Ascending aorta (tissue), 2 donors: Measurements from ENCODE around the gene SHOC2. TPM values are rescaled to one million over a fixed set of nuclear protein-coding genes. Genes with fewer than 3 reads are reported as not detected.

Source experiments
- DNase-seq, 2 donors: peaks; one replicate each; pipeline ENCODE4 v3.0.0-alpha.2; 2019; ENCODE audit warnings: low spot score in 2 of 2
- H3K27ac ChIP-seq, 2 donors: fragments of 200-600 bp; sonication (generic); one replicate each; pipeline ENCODE4 v1.5.1; 2016 to 2017; ENCODE audit warnings: mild to moderate bottlenecking in 1 of 2
- H3K27me3 ChIP-seq: fragments of 200-600 bp; sonication (generic); one replicate; pipeline ENCODE4 v1.5.1; 2017
- H3K36me3 ChIP-seq, 2 donors: fragments of 200-600 bp; sonication (generic); one replicate each; pipeline ENCODE4 v1.5.1; 2016
- H3K4me1 ChIP-seq, 2 donors: fragments of 200-600 bp; sonication (generic); one replicate each; pipeline ENCODE4 v1.5.1; 2016 to 2017; ENCODE audit warnings: mild to moderate bottlenecking in 1 of 2
- H3K4me3 ChIP-seq, 2 donors: fragments of 200-600 bp; sonication (generic); one replicate each; pipeline ENCODE4 v1.5.1; 2016 to 2017; ENCODE audit warnings: mild to moderate bottlenecking in 1 of 2
- H3K9me3 ChIP-seq, 2 donors: fragments of 200-600 bp; sonication (generic); one replicate each; pipeline ENCODE4 v1.5.1; 2016
- intact Hi-C: fragments of 100-400 bp; cut with DNase I; formaldehyde crosslinking; loops from one replicate; pipeline ENCODE4 v1.15.1; 2023
- total RNA-seq: library from RNA; depleted of rRNA; stranded (reverse); fragments of >200 nt; gene quantifications from one replicate; pipeline ENCODE4 v1.1.0, GENCODE V29; 2016
- TF ChIP-seq, protein P1 (sequence below), 3 experiments: fragments of 200-600 bp in 2 of 3; fragments of 450-650 bp in 1 of 3; sonication (generic) in 2 of 3; IDR thresholded peaks; one replicate each; pipeline ENCODE4 v1.5.1; 2016 to 2019; ENCODE audit warnings: antibody characterized with exemption in 3 of 3, mild to moderate bottlenecking in 1 of 3, moderate library complexity in 1 of 3

The SHOC2 gene
- total RNA-seq, 1 donor from 2014 or later: 49.6 TPM

DNA sequence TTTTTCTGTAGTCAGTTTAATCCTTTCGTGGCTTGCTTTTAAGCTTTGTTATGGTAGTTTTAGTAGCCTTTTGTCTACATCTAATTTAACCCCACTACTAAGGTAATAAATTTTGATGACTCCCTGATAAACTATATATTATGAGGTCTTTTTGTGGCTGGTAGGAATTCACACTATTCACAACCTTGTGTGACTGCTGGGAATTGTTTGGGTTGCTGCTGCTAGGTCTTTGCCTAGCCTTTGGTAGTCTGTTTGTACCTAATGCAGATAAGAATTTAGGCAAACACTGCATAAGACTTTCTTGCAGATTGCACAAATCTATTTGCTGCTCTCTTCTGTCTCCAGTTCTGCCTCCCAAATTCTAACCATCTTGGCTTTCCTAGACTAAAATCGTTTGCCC lies 58.3 kb downstream of the SHOC2 start:
- H3K9me3 ChIP-seq: no peaks in the 10 kb centered on the region
- no peaks in the 10 kb centered on the region for H3K36me3 ChIP-seq
- no peak overlapping the region for H3K27ac ChIP-seq
- intact Hi-C loops: no loop called here
- DNase-seq: no peak
- H3K4me1 ChIP-seq: peaks cover 0 to 3% of the 10 kb centered on the region in 2 donors
- no peak overlapping the region for H3K4me3 ChIP-seq
- TF ChIP-seq, protein P1, sequence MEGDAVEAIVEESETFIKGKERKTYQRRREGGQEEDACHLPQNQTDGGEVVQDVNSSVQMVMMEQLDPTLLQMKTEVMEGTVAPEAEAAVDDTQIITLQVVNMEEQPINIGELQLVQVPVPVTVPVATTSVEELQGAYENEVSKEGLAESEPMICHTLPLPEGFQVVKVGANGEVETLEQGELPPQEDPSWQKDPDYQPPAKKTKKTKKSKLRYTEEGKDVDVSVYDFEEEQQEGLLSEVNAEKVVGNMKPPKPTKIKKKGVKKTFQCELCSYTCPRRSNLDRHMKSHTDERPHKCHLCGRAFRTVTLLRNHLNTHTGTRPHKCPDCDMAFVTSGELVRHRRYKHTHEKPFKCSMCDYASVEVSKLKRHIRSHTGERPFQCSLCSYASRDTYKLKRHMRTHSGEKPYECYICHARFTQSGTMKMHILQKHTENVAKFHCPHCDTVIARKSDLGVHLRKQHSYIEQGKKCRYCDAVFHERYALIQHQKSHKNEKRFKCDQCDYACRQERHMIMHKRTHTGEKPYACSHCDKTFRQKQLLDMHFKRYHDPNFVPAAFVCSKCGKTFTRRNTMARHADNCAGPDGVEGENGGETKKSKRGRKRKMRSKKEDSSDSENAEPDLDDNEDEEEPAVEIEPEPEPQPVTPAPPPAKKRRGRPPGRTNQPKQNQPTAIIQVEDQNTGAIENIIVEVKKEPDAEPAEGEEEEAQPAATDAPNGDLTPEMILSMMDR (IDR thresholded peaks at IDR 0.05): no peak
- no peaks in the 10 kb centered on the region for H3K27me3 ChIP-seq

DNA sequence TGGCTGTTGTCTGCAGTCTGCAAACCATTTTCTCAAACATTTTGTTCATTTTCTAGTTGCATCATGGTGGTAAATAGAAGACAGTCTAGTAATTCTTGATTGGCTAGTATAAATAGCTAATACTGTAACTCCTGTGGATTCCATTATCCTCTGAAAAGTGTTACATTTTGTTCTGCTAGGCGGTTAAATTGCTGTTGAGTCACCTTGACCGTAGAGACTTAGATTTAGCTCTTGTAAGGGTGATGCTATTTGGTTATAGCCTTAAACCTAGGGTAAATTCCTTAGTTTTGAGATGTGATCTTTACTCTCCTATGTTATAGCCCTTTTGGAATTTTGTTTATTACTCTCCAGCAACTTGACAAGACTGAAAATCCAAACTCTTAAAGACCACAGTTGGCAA lies 58.8 kb downstream of the SHOC2 start:
- Histone ChIP-seq H3K27me3 (no peaks in the 10 kb centered on the region), H3K9me3 (no peaks in the 10 kb centered on the region), H3K4me3 (no peak overlapping the region), H3K4me1 (peaks cover 0 to 3% of the 10 kb centered on the region in 2 donors), H3K36me3 (no peaks in the 10 kb centered on the region), H3K27ac (no peak overlapping the region)
- TF ChIP-seq, protein P1 (IDR thresholded peaks at IDR 0.05): no peak
- intact Hi-C loops: no loop called here
- no peak for DNase-seq

DNA sequence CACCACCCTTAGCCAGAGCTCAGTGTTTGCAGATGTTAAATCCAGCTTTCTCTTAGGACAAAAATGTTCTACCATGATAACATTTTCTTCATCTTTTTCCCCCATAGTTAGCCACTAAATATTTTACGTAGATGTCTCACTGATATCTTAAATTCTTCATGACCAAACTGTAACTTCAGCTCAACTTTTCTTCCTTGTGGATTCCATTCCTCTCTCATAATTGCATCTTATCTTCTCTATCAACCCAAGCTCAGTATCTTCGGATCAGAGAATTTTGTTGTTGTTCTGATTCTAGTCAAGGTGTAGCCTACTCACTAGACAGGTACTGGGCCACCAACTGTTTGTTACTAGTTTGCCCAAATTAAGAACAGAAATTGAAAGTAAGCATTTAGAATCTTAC lies 60.2 kb downstream of the SHOC2 start:
- intact Hi-C loops: no loop called here
- Histone ChIP-seq H3K4me3 (no peak overlapping the region), H3K9me3 (no peaks in the 10 kb centered on the region), H3K27ac (no peak overlapping the region), H3K27me3 (no peaks in the 10 kb centered on the region), H3K36me3 (no peaks in the 10 kb centered on the region), H3K4me1 (peaks cover 0 to 3% of the 10 kb centered on the region in 2 donors)
- TF ChIP-seq, protein P1 (IDR thresholded peaks at IDR 0.05): no peak
- no peak for DNase-seq

DNA sequence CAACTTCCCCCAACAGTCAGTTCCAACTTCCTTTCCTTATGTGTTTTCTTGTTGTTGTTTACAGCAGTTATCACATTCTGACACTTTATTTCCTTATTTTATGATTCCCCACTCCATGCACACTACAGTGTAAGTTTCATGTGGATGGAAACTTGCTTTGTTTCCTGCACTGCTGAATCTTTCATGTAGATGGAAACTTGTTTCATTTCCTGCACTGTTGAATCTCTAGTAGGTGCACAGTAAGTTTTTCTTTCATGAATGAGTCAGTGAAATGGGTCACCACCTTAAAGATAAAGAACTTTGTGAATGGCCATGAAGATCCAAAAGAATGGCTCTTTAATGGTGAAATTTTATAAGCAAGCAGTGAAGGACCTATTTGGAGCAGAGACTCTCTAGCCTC lies 61.4 kb downstream of the SHOC2 start:
- Histone ChIP-seq H3K9me3 (no peaks in the 10 kb centered on the region), H3K4me3 (no peak overlapping the region), H3K27me3 (no peaks in the 10 kb centered on the region), H3K36me3 (no peaks in the 10 kb centered on the region), H3K27ac (no peak overlapping the region), H3K4me1 (peaks cover 0 to 3% of the 10 kb centered on the region in 2 donors)
- intact Hi-C loops: no loop called here
- TF ChIP-seq, protein P1 (IDR thresholded peaks at IDR 0.05): no peak
- DNase-seq: no peak

DNA sequence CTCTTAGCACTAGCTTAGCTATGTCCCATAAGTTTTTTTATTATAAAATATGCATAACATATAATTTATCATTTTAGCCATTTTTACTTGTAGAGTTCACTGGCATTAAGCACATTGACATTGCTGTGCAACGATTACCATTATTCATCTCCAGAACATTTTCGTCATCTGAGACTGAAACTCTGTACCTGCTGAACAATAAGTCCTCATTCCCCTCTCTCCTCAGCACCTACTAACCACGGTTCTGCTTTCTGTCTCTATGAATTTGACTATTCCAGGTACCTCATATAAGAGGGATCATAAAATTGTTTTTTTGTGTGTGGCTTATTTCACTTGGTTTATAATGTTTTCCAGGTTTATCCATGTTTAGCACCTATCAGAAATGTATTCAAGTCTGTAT lies 64.1 kb downstream of the SHOC2 start:
- Histone ChIP-seq H3K4me3 (no peak overlapping the region), H3K36me3 (no peaks in the 10 kb centered on the region), H3K27me3 (no peaks in the 10 kb centered on the region), H3K9me3 (no peaks in the 10 kb centered on the region), H3K27ac (no peak overlapping the region), H3K4me1 (no peaks in the 10 kb centered on the region)
- TF ChIP-seq, protein P1 (IDR thresholded peaks at IDR 0.05): no peak
- no peak for DNase-seq
- intact Hi-C loops: no loop called here
